Large intestine (tissue), 3 donors: ENCODE results near the gene SINHCAF. TPM values are rescaled to one million over a fixed set of nuclear protein-coding genes. Genes with fewer than 3 reads are reported as not detected.

Source experiments
- DNase-seq, 2 donors: peaks; one replicate each; pipeline versions ENCODE4 v3.0.0 to v3.0.0-alpha.2; 2013
- H3K27ac ChIP-seq: one replicate; pipeline ENCODE4 v1.5.1; 2013; ENCODE audit warnings: low read length
- H3K27me3 ChIP-seq: 2 replicates; pipeline ENCODE4 v1.6.1; 2013; ENCODE audit warnings: low read length; ENCODE audit not compliant: control insufficient read depth, insufficient read depth
- H3K36me3 ChIP-seq: 2 replicates; pipeline ENCODE4 v1.6.1; 2013; ENCODE audit warnings: low read length; ENCODE audit not compliant: control insufficient read depth, insufficient read depth
- H3K4me1 ChIP-seq: one replicate; pipeline ENCODE4 v1.6.1; 2013; ENCODE audit warnings: low read length; ENCODE audit not compliant: control insufficient read depth, insufficient read depth
- H3K4me3 ChIP-seq: one replicate; pipeline ENCODE4 v1.5.1; 2013; ENCODE audit warnings: low read length
- H3K9me3 ChIP-seq: one replicate; pipeline ENCODE4 v1.6.1; 2013; ENCODE audit warnings: mild to moderate bottlenecking, low read depth, low read length, moderate library complexity; ENCODE audit not compliant: control insufficient read depth
- WGBS: methylation state at CpG from one replicate; pipeline ENCODE4 v1.1.5; 2013; ENCODE audit warnings: low lambda C conversion rate; ENCODE audit not compliant: insufficient coverage; 5-methylcytosine and 5-hydroxymethylcytosine counted together
- polyA plus RNA-seq: library from polyadenylated mRNA; unstranded; fragments of 120-200 nt; gene quantifications from one replicate; pipeline ENCODE4 v1.2.1, GENCODE V29; 2013

Gene SINHCAF
- polyA plus RNA-seq, 1 donor: 72.5 TPM

DNA sequence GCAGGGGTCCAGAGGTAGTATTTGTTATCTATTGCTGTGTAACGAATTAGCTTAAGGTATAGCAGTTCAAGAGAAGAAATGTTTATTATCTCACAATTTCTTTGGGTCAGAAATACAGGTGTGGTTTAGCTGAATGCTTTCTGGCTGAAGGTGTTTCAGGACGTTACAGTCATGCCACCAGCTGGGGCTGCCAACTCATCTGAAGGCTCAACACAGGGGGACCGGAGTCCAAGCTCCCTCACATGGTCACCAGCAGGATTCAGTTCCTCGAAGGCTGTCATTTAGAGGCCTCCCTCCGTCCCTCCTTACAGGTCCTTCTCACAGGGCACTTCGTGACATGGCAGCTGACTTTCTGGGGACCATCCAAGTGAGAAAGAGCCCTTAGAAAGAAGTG, 37.5 kb upstream of the SINHCAF start:
- Histone ChIP-seq H3K9me3 (no peaks in the 10 kb centered on the region), H3K4me3 (no peak overlapping the region), H3K27ac (peak overlapping the region; percentile 87), H3K36me3 (no peaks in the 10 kb centered on the region), H3K4me1 (peaks cover 26% of the 10 kb centered on the region), H3K27me3 (no peaks in the 10 kb centered on the region)
- no CpG with 5 or more reads among the region's 6 CpGs for WGBS
- DNase-seq: peak; percentile 60 to 74

DNA sequence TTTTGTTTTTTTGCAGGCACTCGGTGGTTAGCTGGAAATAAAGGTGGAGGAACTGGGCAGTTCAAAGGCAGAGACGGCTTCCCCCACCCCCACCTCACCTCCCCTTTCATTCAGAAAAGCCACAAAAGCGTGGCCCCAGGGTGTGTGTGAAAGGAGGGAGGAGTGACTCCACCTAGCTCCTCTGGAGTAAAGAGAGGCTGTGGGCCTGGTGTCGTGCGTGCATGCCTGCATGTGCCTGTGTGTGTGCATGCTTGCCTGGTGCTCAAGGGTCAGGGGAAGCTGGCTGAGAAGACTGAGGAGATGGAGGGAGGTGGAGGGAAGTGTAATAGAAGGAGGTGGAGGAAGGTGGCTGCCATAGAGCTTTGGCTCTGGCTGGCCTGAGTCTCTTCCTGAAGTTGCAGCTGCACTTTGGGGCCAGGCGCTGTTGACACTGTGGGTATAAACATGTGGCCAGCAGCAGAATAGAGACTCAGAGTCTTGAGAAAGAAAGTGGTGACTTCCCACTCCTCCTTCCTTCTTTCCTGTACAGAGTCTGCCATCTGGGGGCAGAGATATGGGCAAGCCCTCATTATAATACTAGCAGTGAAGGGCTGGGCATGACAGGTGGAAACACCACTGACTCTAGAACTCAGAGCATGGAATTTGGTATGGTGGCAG, 36.9 kb upstream of the SINHCAF start:
- WGBS: 7% methylated on average over 3 of the region's 6 CpGs
- Histone ChIP-seq H3K36me3 (no peaks in the 10 kb centered on the region), H3K9me3 (no peaks in the 10 kb centered on the region), H3K4me1 (peaks cover 24% of the 10 kb centered on the region), H3K27me3 (no peaks in the 10 kb centered on the region), H3K4me3 (peak overlapping the region; percentile 8), H3K27ac (peak overlapping the region; percentile 87)
- peak; percentile 51 to 78 for DNase-seq

DNA sequence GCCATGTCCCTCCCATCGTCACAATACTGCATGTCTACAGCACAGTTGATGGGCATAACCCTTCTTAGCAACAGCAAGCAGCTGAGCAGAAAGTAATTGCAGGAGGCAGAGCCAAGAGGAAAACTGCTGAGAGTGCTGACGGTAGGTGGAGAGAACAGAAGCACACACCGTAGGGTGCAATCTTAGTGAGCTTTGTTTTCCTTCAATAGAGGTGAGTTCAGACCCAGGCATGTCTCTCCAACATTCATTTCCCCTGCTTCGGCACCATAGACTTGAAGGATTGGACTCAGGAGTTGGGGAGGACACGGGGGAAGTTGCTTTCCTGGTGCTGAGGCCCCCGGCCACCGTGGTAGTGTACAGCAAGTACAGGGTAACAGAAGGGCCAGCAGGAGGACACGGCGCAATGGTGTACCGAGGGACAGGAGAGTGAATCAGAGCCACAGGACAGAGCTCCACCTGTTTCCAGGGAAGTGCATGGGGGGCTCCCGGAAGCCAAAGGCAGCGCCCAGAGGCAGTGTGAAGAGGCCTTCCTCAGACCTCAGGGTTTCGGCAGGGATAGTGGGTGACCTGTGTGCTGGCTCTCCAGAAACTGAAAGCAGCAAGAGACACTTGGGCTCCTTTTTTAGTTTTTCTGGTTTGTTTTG, 36.3 kb upstream of the SINHCAF start:
- peaks cover 24% of the 10 kb centered on the region for H3K4me1 ChIP-seq

DNA sequence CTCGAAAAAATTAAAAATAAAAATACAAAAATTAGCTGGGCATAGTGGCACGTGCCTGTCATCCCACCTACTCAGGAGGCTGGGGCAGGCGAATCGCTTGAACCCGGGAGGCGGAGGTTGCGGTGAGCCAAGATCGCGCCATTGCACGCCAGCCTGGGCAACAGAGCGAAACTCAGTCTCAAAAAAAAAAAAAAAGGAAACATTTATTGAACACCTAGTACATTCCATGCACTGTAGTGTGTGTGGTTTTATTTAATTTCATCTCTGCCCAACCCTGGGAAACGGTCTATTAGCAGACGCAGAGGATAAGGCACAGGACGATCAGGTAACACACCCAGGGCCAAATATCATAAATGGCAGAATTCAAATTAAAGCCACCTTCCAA, 35.8 kb upstream of the SINHCAF start:
- no CpG with 5 or more reads among the region's 14 CpGs for WGBS
- peak overlapping the region; percentile 87 for H3K27ac ChIP-seq
- no peaks in the 10 kb centered on the region for H3K27me3 ChIP-seq
- no peaks in the 10 kb centered on the region for H3K36me3 ChIP-seq
- no peak for DNase-seq
- H3K4me3 ChIP-seq: no peak overlapping the region
- no peaks in the 10 kb centered on the region for H3K9me3 ChIP-seq
- H3K4me1 ChIP-seq: peaks cover 24% of the 10 kb centered on the region

More for the DNA sequence above, 36.3 kb upstream of the SINHCAF start:
- Histone ChIP-seq H3K9me3 (no peaks in the 10 kb centered on the region), H3K4me3 (peak overlapping the region; percentile 8), H3K36me3 (no peaks in the 10 kb centered on the region), H3K27me3 (no peaks in the 10 kb centered on the region), H3K27ac (peak overlapping the region; percentile 87)
- DNase-seq: peak; percentile 38 to 75
- no CpG with 5 or more reads among the region's 13 CpGs for WGBS

DNA sequence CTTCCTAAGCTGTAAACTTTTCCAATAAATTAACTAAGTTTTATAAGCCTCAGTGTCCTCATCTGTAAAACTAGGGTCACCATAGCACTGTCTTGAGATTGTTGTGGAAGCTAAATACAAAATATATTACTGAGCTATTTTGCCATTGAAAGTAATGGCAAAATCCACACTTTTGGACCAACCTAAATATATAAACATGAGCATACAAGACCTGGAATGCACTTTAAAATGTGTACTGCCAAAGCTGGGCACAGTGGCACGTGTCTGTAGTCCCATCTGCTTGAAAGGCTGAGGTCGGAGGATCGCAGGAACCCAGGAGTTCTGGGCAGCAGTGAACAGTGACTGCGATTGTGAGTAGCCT, 29.8 kb upstream of the SINHCAF start:
- Histone ChIP-seq H3K4me3 (no peak overlapping the region), H3K36me3 (no peaks in the 10 kb centered on the region), H3K27ac (peak overlapping the region; percentile 21), H3K9me3 (no peaks in the 10 kb centered on the region), H3K27me3 (no peaks in the 10 kb centered on the region), H3K4me1 (peaks cover 21% of the 10 kb centered on the region)
- WGBS: no CpG with 5 or more reads among the region's 4 CpGs
- no peak for DNase-seq

DNA sequence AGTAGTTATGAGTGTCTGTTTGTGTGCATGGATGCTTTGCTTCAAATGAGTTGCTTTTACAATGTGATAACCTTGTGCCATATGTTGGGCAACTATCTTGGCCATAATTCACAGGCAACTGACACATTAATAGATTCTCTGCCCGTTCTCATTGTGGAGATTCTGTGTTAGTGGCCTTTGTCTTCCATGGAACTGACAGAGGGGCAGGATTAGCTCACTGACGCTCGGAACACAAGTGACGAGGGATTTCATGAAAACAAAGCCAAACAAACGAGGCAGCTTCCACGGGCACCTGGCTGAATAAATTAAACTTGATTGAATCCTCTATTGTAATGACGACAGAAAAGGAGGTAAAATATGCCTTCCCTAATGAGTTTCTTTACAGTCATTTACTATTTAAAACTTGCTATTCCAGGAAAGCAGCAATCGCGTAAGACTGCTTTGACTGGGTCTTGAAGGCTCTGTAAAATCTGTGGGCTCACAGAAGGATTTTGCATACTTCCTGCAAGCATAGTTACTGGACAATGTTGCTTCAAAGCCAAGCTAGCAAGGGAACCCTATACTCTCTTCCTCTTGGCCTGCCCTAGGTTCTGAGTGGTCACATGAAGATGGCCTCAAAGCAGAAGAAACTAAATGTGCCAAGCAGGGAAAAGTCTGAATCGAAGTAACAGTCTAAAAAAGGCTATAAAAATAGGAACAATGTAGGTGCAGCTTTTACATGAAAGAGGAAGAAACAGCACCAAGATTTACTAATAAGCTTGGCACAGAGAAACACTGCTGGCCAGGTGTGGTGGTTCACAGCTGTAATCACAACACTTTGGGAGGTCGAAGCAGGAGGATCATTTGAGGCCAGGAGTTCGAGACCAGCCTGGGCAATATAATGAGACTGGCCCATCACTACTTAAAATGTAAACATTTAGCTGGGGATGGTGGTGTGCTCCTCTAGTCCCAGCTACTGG, 28.1 kb upstream of the SINHCAF start:
- no CpG with 5 or more reads among the region's 12 CpGs for WGBS
- H3K36me3 ChIP-seq: no peaks in the 10 kb centered on the region
- no peaks in the 10 kb centered on the region for H3K27me3 ChIP-seq
- peaks cover 21% of the 10 kb centered on the region for H3K4me1 ChIP-seq
- H3K4me3 ChIP-seq: no peak overlapping the region
- no peaks in the 10 kb centered on the region for H3K9me3 ChIP-seq
- H3K27ac ChIP-seq: peak overlapping the region; percentile 74
- peak; percentile 70 to 82 for DNase-seq

DNA sequence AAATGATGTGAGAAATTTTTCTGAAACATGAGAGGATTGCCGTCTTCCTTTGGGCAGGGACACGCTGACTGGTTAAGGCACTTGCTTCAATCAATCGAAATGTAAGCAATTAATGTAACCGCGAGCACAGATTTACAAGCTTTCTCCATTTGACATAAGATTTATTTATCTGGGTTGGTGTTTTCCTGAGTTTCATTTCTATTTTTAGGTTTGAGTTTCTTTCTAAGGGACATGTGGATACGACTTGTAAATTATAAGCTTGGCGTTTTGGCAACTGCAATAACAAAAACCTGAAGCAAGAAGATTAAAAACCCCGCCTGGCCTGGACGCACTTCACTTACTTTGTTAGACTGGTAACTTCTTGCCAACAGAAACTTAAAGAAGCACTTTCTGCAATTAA, 20.3 kb upstream of the SINHCAF start:
- Histone ChIP-seq H3K36me3 (no peaks in the 10 kb centered on the region), H3K4me3 (no peak overlapping the region), H3K27ac (no peak overlapping the region), H3K9me3 (no peaks in the 10 kb centered on the region), H3K27me3 (no peaks in the 10 kb centered on the region), H3K4me1 (no peaks in the 10 kb centered on the region)
- no CpG with 5 or more reads among the region's 9 CpGs for WGBS
- DNase-seq: no peak

DNA sequence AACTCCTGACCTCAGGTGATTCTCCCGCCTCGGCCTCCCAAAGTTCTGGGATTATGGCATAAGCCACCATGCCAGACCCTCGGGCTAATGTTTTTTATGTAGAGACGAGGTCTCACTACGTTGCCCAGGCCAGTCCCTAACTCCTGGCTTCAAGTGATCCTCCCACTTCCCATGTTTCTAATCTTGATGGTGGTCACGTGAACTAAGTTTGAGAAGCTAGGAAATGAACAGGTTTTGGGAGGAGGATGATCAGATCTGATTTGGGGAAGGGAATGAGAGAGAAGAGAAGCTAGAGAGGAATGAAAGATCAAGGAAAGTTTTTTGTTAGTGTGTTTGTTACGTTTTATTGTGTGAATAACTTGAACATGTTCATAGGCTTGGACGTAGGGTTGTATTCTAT, 17.2 kb upstream of the SINHCAF start:
- no peaks in the 10 kb centered on the region for H3K27me3 ChIP-seq
- WGBS: 100% methylated on average over 1 of the region's 8 CpGs

DNA sequence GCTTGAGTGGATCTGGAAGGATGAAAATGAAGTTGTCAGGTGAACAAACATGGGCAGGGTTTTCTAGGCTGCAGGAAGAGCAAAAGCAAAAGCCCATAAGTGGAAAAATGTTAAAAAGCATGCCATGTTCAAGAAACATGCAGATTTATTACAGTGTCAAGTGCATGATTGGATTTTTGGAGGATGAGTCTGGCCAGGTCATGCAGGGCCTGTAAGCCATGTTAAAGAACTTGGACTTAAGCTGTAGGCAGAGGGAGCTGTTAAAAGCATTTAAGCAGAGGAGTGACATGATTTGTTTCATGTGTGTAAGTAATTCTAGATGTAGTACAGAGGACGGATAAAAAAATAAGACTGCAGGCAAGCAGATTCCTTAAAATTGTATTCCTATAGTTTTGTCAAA, 16.3 kb upstream of the SINHCAF start:
- H3K36me3 ChIP-seq: no peaks in the 10 kb centered on the region
- no peaks in the 10 kb centered on the region for H3K9me3 ChIP-seq
- peaks cover 6% of the 10 kb centered on the region for H3K4me1 ChIP-seq
- H3K27ac ChIP-seq: no peak overlapping the region
- no peak overlapping the region for H3K4me3 ChIP-seq
- no peak for DNase-seq
- 80% methylated on average over 1 of the region's 1 CpG for WGBS
- H3K27me3 ChIP-seq: no peaks in the 10 kb centered on the region

More for the DNA sequence above, 17.2 kb upstream of the SINHCAF start:
- Histone ChIP-seq H3K27ac (no peak overlapping the region), H3K9me3 (no peaks in the 10 kb centered on the region), H3K4me1 (peaks cover 6% of the 10 kb centered on the region), H3K36me3 (no peaks in the 10 kb centered on the region), H3K4me3 (no peak overlapping the region)
- DNase-seq: no peak

DNA sequence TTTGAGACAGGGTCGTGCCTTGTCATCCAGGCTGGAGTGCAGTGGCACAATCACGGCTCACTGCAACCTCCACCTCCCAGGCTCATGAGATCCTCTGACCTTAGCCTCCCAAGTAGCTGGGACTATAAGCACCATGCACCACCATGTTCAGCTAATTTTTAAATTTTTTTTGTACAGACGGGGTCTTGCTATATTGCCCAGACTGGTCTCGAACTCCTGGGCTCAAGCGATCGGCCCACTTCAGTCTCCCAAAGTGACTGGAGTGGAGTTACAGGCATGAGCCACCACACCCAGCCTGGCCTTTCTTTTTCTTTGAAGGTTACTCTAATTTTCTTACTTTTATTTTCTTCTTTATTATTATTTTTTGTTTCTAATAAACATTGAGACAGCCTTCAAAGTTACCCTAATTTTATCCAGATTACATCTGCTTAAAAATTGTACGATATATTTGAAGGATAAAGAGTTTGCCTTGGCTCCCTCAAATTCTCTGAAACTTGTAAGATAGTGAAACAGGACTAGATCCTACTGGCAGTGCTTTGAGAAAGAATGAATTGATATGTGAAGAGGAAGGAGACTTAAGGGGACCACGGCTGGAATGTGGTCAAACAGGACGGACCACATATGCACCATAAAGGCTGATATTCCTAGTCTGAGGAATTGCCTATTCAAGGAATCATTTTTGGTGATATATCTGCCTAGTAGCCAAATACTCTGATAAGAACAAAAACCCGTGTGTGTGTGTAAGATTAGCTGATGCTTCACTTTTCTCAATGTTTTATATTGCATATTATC, 14.1 kb upstream of the SINHCAF start:
- no peak overlapping the region for H3K27ac ChIP-seq
- peaks cover 6% of the 10 kb centered on the region for H3K4me1 ChIP-seq
- no peaks in the 10 kb centered on the region for H3K27me3 ChIP-seq
- H3K36me3 ChIP-seq: no peaks in the 10 kb centered on the region
- 67% methylated on average over 2 of the region's 10 CpGs for WGBS
- DNase-seq: peak in 1 of 2 donors; percentile 24
- no peak overlapping the region for H3K4me3 ChIP-seq
- H3K9me3 ChIP-seq: no peaks in the 10 kb centered on the region
